GM12873 (cell line): Measurements from ENCODE around the gene KCNK5.

Experiments
- TF ChIP-seq, protein P1 (sequence below): IDR thresholded peaks from 2 replicates; pipeline ENCODE4 v1.5.1; 2012; ENCODE audit warnings: low read depth, mild to moderate bottlenecking, moderate library complexity, low read length, control low read depth; ENCODE audit not compliant: insufficient read depth; ENCODE audit errors: missing control alignments

Gene KCNK5

DNA sequence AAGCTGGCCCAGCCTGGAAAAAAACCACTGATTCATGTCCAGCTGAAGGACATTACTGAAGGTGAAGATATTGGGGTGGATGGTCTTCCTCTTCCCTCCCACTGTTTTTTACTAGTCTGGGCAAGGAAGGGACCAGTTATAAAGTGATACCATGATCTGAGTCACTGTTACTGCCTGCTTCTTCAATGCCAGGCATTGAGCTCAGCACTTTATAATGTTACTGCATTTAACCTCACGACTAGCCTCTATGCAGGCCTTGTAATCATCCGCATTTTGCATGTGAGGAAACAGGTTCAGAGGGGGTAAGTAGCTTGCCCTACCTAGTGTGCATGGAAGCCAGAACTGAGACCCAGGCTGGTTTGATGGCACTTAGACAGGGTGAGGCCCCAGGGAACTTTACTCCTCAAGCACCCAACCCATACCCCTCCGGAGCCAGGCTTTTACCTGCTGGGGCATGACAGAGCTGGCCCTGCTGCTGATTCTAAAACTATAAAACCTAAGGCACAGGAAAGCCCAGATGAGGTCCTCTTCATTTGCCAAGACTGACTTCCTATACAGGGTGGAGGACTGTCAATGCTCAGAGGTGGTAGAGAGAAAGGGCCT, 11.0 kb upstream of the KCNK5 start:
- TF ChIP-seq, protein P1, sequence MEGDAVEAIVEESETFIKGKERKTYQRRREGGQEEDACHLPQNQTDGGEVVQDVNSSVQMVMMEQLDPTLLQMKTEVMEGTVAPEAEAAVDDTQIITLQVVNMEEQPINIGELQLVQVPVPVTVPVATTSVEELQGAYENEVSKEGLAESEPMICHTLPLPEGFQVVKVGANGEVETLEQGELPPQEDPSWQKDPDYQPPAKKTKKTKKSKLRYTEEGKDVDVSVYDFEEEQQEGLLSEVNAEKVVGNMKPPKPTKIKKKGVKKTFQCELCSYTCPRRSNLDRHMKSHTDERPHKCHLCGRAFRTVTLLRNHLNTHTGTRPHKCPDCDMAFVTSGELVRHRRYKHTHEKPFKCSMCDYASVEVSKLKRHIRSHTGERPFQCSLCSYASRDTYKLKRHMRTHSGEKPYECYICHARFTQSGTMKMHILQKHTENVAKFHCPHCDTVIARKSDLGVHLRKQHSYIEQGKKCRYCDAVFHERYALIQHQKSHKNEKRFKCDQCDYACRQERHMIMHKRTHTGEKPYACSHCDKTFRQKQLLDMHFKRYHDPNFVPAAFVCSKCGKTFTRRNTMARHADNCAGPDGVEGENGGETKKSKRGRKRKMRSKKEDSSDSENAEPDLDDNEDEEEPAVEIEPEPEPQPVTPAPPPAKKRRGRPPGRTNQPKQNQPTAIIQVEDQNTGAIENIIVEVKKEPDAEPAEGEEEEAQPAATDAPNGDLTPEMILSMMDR = no peak

DNA sequence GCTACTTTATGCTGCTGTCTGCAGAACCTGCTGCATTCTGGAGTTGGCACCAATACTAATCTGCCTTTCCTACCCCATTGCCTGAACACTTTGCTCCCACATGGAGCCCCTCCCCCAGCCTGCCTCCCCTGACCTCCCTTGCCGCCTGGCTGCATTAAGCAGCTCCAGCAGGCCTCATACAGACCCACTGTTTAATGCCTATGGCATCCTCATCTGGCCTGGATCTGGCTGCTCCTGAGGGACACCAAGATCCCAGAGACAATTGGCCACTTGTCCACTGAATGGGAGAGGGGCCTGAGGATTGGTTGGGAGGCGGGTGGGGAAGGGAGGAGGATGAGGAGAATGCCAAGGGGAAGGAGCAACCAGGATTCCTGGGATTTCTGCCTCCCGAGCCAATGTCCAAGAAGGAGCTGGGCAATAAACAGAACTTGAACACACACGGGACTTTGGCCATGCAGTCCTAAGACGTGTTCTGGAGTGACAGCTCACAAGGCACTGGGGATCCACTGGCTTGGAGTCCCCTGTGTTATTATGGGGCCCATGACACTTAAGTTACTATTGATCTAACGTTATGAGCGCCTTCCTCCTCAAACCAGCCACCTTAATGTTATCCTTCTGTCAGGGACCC, 10.4 kb upstream of the KCNK5 start:
- TF ChIP-seq, protein P1 = no peak

DNA sequence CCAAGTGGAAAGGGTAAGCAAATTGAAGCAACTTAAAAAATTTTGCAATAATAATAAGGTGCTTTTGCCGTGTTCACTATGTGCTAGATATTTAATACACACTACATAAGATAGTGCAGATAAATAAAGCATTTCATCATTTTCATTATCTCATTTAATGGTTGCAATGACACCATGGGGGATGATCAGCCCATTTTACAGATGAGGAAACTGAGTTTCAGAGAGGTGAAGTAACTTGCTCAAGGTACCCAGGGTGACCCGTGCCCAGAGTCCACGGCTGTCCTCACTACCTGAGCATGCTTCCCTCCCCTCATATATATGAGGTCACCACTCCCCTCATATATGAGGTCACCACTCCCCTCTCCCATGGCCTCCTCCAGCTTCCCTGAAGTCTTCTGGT, 7.5 kb upstream of the KCNK5 start:
- TF ChIP-seq, protein P1 = no peak

DNA sequence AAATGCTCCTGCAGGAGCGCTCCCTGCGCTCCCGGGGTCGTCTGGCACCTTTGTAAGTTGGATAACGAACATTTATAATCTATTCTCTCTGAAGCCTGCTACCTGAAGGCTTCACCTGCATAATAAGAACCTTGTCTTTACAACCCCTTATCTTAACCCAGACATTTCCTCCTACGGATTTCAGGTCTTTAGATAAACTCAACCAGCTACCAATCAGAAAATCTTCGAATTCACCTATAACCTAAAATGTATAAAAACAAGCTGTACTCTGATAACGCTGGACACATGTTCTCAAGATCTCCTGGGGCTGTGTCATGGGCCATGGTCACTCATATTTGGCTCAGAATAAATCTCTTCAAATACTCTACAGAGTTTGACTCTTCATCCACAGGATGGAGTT, 4.1 kb upstream of the KCNK5 start:
- TF ChIP-seq, protein P1 = no peak

DNA sequence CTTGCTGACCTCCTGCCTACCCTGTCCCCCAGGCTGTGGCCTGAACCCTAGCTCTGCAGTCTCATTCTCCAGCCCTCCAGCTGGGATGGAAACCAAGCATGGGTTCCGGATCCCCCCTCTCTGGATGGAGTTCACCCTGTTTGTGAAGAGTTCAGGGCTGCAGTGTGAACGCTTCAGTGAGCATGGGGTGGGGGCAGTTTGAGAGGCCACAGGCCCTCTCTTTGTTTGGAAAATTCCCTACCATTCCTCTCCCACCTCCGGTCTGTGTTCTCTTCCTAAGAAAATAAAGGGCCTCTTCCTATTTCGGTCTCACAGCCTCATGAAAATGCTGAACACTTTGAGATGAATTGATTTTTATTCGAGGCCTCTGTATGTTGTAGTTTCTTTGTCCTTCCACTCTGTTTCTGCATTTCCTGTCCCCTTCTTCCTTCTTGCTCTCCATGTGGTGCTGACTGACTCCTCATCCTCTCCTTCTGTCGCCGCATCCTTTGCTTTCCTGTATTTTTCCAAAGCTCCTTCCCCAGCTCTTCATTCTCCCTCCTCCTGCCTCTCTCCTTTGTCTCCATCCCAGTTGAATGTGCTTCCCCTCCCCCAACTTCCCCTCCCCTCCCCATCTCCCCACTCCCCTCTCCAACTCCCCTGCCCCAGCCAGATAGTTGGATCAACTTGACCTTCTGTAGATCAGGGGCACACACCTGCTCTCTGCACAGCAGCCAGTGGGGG, 2.4 kb upstream of the KCNK5 start:
- TF ChIP-seq, protein P1 = no peak

DNA sequence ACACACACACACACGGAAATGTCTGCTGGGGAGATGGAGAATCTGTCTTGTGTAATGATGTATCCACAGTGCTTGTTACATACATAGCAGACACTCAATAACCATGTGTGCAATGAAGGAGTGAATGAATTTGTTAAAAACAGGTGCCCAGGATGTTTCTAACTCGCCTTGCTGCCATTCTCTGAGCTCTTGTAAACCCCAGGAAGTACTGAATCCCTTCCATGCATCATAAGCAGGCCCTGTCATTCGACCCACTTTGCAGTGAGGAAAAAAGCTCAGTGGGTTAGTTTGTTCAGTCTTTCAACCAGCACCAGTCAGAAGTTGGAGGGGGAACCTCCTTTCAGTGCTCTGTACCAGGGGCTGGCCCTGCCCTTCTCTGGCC, 1.4 kb upstream of the KCNK5 start:
- TF ChIP-seq, protein P1 = no peak
